GM23338 (cell line): ENCODE data around the gene CLDN9. TPM values are rescaled to one million over a fixed set of nuclear protein-coding genes. Genes with fewer than 3 reads are reported as not detected.

Source experiments
- ATAC-seq: fragments of 200-7000 bp; cut with Tn5 transposase; 3 replicates; pipeline ENCODE4 v1.9.1; 2020
- DNase-seq: peaks from one replicate; pipeline ENCODE4 v3.0.0-alpha.2; 2015; ENCODE audit warnings: low spot score
- H2AFZ ChIP-seq: fragments of 200-600 bp; sonication (generic); 2 replicates; pipeline ENCODE4 v1.8.0; 2016; ENCODE audit warnings: antibody characterized with exemption, mild to moderate bottlenecking, moderate library complexity
- H3F3A ChIP-seq: fragments of 200-600 bp; sonication (generic); replicated peaks from 2 replicates; pipeline ENCODE4 v1.8.0; 2017; ENCODE audit warnings: antibody characterized with exemption, mixed run types, low read depth
- H3K27ac ChIP-seq: fragments of 200-600 bp; sonication (generic); 2 replicates; pipeline ENCODE4 v1.6.1; 2016; ENCODE audit warnings: low read depth
- H3K27me3 ChIP-seq: fragments of 200-600 bp; sonication (generic); 2 replicates; pipeline ENCODE4 v1.8.0; 2016; ENCODE audit warnings: mild to moderate bottlenecking, mixed run types, moderate library complexity; ENCODE audit not compliant: insufficient read depth
- H3K36me3 ChIP-seq: fragments of 200-600 bp; sonication (generic); 2 replicates; pipeline ENCODE4 v1.8.0; 2016; ENCODE audit warnings: mild to moderate bottlenecking; ENCODE audit not compliant: insufficient read depth
- H3K4me1 ChIP-seq: fragments of 200-600 bp; sonication (generic); 2 replicates; pipeline ENCODE4 v1.8.0; 2016; ENCODE audit warnings: mild to moderate bottlenecking, moderate library complexity; ENCODE audit not compliant: insufficient read depth
- H3K4me2 ChIP-seq: fragments of 200-600 bp; sonication (generic); 2 replicates; pipeline ENCODE4 v1.7.1; 2017; ENCODE audit warnings: mixed run types
- H3K4me3 ChIP-seq: fragments of 200-600 bp; sonication (generic); 2 replicates; pipeline ENCODE4 v1.6.1; 2016; ENCODE audit warnings: mixed run types
- H3K79me2 ChIP-seq: fragments of 200-600 bp; sonication (generic); replicated peaks from 2 replicates; pipeline ENCODE4 v1.8.0; 2017; ENCODE audit warnings: mild to moderate bottlenecking; ENCODE audit not compliant: insufficient read depth
- H3K9me2 ChIP-seq: fragments of 200-600 bp; sonication (generic); 2 replicates; pipeline ENCODE4 v1.8.0; 2017; ENCODE audit not compliant: insufficient read depth
- H4K20me1 ChIP-seq: fragments of 200-600 bp; sonication (generic); replicated peaks from 2 replicates; pipeline ENCODE4 v1.8.0; 2017; ENCODE audit warnings: mild to moderate bottlenecking; ENCODE audit not compliant: insufficient read depth
- H3K27ac Mint-ChIP-seq: 2 replicates; pipeline ENCODE4 v1.8.0; 2020; ENCODE audit warnings: inconsistent platforms, mild to moderate bottlenecking, moderate library complexity, mixed read lengths
- H3K27me3 Mint-ChIP-seq: 3 replicates; pipeline ENCODE4 v1.8.0; 2022; ENCODE audit warnings: low read depth, mild to moderate bottlenecking, moderate library complexity, mixed read lengths, inconsistent platforms; ENCODE audit not compliant: insufficient read depth, poor library complexity
- H3K36me3 Mint-ChIP-seq: 3 replicates; pipeline ENCODE4 v1.8.0; 2021; ENCODE audit warnings: low read depth, mild to moderate bottlenecking, inconsistent platforms, moderate library complexity, mixed read lengths
- H3K4me1 Mint-ChIP-seq: 3 replicates; pipeline ENCODE4 v1.8.0; 2020; ENCODE audit warnings: mild to moderate bottlenecking, inconsistent platforms, mixed read lengths
- H3K4me3 Mint-ChIP-seq: 3 replicates; pipeline ENCODE4 v1.8.0; 2021; ENCODE audit warnings: moderate library complexity, mild to moderate bottlenecking, inconsistent platforms, mixed read lengths
- H3K9me3 Mint-ChIP-seq: 3 replicates; pipeline ENCODE4 v1.8.0; 2020; ENCODE audit warnings: moderate library complexity, mild to moderate bottlenecking, inconsistent platforms, mixed read lengths
- CREB1 ChIP-seq: fragments of 250-450 bp; sonication (Bioruptor Pico); IDR thresholded peaks from 2 replicates; pipeline ENCODE4 v1.5.0; 2020; ENCODE audit warnings: low read depth, mild to moderate bottlenecking, moderate library complexity
- NANOG ChIP-seq: IDR thresholded peaks from 2 replicates; pipeline ENCODE4 v1.6.1; 2016; ENCODE audit warnings: antibody characterized with exemption, borderline replicate concordance
- POLR2AphosphoS5 ChIP-seq: IDR thresholded peaks from 2 replicates; pipeline ENCODE4 v1.6.1; 2016; ENCODE audit warnings: antibody characterized with exemption, low read depth
- ZNF331 ChIP-seq: fragments of 250-450 bp; sonication (Bioruptor Pico); IDR thresholded peaks from 2 replicates; pipeline ENCODE4 v1.5.0; 2020; ENCODE audit warnings: low read depth, mild to moderate bottlenecking, moderate library complexity
- polyA plus RNA-seq: library from polyadenylated mRNA; unstranded; fragments of >200 nt; fragmentation: Nextera tagmentation; extraction: Ambion mirVana; gene quantifications from 2 replicates; pipeline ENCODE4 v1.2.1, GENCODE V29; 2016
- total RNA-seq: library from RNA; depleted of rRNA; stranded (reverse); fragments of >200 nt; shearing (Covaris generic); gene quantifications from 2 replicates; pipeline ENCODE4 v1.2.3, GENCODE V29; 2014
- TF ChIP-seq, protein P1 (sequence below): IDR thresholded peaks from one replicate; pipeline ENCODE4 v1.6.1; 2018; ENCODE audit warnings: antibody characterized with exemption; ENCODE audit not compliant: unreplicated experiment

The CLDN9 gene
- total and polyA plus RNA-seq, 2 experiments from 2014 or later = 1.8 to 3.0 TPM

- H3K9me2 ChIP-seq = no peaks in the 10 kb centered on the region
- H3K4me2 ChIP-seq = peak overlapping the region; percentile 92
- H3F3A ChIP-seq = peaks cover 19% of the 10 kb centered on the region
- peaks cover 14% of the 10 kb centered on the region for H3K79me2 ChIP-seq
- H4K20me1 ChIP-seq = peaks cover 8% of the 10 kb centered on the region; the same call in 1 of the 2 replicates
- Mint-ChIP-seq H3K27me3 (peaks cover 17% of the 10 kb centered on the region), H3K4me3 (peak overlapping the region; percentile 85), H3K36me3 (peaks cover 22% of the 10 kb centered on the region), H3K27ac (no peak overlapping the region), H3K9me3 (peaks cover 2% of the 10 kb centered on the region; the same call in 2 of the 3 replicates), H3K4me1 (peaks cover 22% of the 10 kb centered on the region)
- H2AFZ ChIP-seq = peak overlapping the region; percentile 81
- no peak for TF ChIP-seq CREB1 (CRISPR knock-in tag)
- TF ChIP-seq, protein P1, sequence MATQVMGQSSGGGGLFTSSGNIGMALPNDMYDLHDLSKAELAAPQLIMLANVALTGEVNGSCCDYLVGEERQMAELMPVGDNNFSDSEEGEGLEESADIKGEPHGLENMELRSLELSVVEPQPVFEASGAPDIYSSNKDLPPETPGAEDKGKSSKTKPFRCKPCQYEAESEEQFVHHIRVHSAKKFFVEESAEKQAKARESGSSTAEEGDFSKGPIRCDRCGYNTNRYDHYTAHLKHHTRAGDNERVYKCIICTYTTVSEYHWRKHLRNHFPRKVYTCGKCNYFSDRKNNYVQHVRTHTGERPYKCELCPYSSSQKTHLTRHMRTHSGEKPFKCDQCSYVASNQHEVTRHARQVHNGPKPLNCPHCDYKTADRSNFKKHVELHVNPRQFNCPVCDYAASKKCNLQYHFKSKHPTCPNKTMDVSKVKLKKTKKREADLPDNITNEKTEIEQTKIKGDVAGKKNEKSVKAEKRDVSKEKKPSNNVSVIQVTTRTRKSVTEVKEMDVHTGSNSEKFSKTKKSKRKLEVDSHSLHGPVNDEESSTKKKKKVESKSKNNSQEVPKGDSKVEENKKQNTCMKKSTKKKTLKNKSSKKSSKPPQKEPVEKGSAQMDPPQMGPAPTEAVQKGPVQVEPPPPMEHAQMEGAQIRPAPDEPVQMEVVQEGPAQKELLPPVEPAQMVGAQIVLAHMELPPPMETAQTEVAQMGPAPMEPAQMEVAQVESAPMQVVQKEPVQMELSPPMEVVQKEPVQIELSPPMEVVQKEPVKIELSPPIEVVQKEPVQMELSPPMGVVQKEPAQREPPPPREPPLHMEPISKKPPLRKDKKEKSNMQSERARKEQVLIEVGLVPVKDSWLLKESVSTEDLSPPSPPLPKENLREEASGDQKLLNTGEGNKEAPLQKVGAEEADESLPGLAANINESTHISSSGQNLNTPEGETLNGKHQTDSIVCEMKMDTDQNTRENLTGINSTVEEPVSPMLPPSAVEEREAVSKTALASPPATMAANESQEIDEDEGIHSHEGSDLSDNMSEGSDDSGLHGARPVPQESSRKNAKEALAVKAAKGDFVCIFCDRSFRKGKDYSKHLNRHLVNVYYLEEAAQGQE = peak; percentile 17
- ATAC-seq (peak; percentile 12), DNase-seq (peak; percentile 46)
- H3K36me3 ChIP-seq = 0 out of 2 replicates have a peak, but pooled peaks cover 3% of the 10 kb centered on the region
- no peak overlapping the region for H3K27ac ChIP-seq
- H3K27me3 ChIP-seq = no peaks in the 10 kb centered on the region
- H3K4me3 ChIP-seq = peak overlapping the region; percentile 86
- H3K4me1 ChIP-seq = peaks cover 22% of the 10 kb centered on the region
These were observed 33.0 kb upstream of the CLDN9 start for GRCh38 chr16:2979669-2980226.

DNA sequence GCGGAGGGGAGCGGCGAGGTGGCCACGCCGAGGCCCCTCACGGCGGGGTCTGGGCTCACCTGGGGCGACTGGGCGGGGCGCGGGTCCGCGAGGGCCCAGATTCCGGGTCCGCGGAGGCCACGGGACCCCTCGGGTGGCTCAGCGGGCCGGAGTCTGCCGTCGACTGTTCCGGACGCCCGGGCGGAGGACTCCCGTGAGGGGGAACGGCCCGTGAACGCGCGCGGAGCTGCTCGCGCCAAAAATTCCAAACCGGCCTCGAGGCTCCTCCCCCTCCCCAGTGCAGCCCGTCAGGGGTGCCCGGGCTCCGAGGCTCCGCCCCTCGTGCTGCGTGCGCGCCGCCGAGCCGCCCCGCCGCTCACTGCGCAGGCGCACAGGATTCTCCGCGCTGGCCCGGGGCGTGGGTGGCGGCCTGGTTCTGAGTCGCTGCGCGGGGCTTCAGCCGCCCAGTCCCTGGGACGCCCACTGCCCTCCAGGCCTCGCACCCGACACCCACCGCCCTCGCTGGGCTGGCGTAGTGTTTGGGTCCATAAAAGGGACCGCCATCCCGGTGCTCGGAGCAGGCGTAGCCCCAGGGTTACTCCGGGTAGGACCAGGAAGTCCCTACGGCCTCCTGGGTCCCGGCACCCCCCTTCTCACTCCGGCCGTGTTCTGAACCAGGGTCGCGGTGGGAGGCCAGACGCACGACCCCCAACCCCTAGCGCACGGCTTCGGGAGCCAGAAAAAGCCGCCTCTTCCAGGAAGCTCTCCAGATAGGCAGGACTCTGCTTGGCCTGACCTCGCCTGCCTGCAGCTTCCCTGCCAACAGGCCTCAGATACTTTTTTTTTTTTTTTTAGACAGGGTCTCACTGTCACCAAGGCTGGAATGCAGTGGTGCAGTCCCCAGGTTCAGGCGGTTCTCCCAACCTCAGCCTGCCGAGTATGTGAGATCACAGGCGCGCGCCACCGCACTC, 32.2 kb upstream of the CLDN9 start, which contains the start of gene PKMYT1:
TSS of gene PKMYT1 (minus strand) at position 220 of the 950 bp plus-strand sequence. CDS start 789 bp downstream, outside the sequence.
- peak within 1 kb of the TSS; percentile 96 for H3K27ac ChIP-seq

More for the DNA sequence above, 32.2 kb upstream of the CLDN9 start, which contains the start of gene PKMYT1:
- H3K79me2 ChIP-seq = peaks cover 14% of the 10 kb centered on the region
- no peaks in the 10 kb centered on the region for H3K27me3 ChIP-seq
- peak within 1 kb of the TSS; percentile 86 for H3K4me3 ChIP-seq
- TF ChIP-seq NANOG (no peak), POLR2AphosphoS5 (peak; percentile 90), ZNF331 (no peak), CREB1 (CRISPR knock-in tag) (0 out of 2 replicates have a peak, but pooled peaks have one; percentile 10)
- peaks cover 22% of the 10 kb centered on the region for H3K4me1 ChIP-seq
- H3K36me3 Mint-ChIP-seq = peaks cover 22% of the 10 kb centered on the region
- peak within 1 kb of the TSS; percentile 85 for H3K4me3 Mint-ChIP-seq
- H3F3A ChIP-seq = peaks cover 19% of the 10 kb centered on the region
- peaks cover 17% of the 10 kb centered on the region for H3K27me3 Mint-ChIP-seq
- H4K20me1 ChIP-seq = peaks cover 8% of the 10 kb centered on the region; the same call in 1 of the 2 replicates
- H3K9me3 Mint-ChIP-seq = peaks cover 2% of the 10 kb centered on the region; the same call in 2 of the 3 replicates
- DNase-seq (peak; percentile 90), ATAC-seq (peak; percentile 67)
- H3K36me3 ChIP-seq = 0 out of 2 replicates have a peak, but pooled peaks cover 3% of the 10 kb centered on the region
- H3K9me2 ChIP-seq = no peaks in the 10 kb centered on the region
- peaks cover 22% of the 10 kb centered on the region for H3K4me1 Mint-ChIP-seq
- H2AFZ ChIP-seq = peak within 1 kb of the TSS; percentile 81
- H3K4me2 ChIP-seq = peak within 1 kb of the TSS; percentile 92
- H3K27ac Mint-ChIP-seq = peak within 1 kb of the TSS; percentile 84
